HG03460 (cell line): Measurements from ENCODE around the gene BTF3.
"Not testable (repeated sequence)": the region's sequence is repeated elsewhere in the genome, so short reads cannot be mapped to it uniquely, and the experiment has no call there.

ENCODE experiments used
- ATAC-seq: cut with Tn5 transposase; IDR thresholded peaks from one replicate; pipeline ENCODE4 v1.9.1; 2021; ENCODE audit not compliant: unreplicated experiment

BTF3 gene

DNA sequence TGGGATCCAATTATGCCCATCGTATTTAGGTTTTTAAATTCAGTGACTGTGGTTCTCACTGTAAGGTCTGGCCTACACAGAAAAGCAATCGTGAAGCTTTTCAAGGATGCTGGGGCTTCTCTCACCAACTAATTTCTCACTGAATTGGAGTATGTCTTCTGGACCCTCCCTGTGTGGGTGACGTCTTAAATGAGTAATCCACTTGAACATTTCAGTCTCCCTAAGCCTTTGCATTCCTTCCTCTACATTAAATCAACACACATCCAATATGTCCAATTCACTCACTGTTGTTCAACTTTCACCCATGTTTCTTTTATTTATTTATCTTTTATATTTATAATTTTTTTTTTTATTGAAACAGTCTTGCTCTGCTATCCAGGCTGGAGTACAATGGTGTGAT, 12.5 kb upstream of the BTF3 start:
- no peak for ATAC-seq

GRCh38 chr5:73486119-73486899, 11.9 kb upstream of the BTF3 start:
- ATAC-seq: no peak

- not testable (repeated sequence) for ATAC-seq
Measured at GRCh38 chr5:73487257-73487656, 11.0 kb upstream of the BTF3 start.

DNA sequence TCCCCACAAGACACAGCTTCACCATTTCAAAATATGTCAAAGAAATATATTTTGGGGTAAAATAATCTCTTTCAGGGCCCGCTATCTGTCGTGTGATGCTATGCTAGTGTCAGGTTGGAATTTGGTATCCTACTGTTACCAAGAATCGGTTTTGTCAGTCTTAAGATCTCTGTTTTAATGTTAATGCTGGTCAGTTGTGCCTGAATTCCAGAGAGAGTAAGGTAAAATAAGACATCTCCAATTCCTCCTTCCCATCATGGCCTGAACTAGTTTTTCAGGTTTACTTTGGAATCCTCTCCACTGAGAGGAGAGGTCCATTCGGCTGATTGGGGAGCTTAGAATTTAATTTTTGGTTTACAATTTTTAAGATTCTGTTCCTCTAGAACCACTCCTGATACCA, 10.4 kb upstream of the BTF3 start:
- ATAC-seq: no peak

GRCh38 chr5:73488806-73489205, 9.4 kb upstream of the BTF3 start:
- no peak for ATAC-seq

GRCh38 chr5:73490088-73490487, 8.2 kb upstream of the BTF3 start:
- no peak for ATAC-seq

- no peak for ATAC-seq
Measured at GRCh38 chr5:73491155-73491554, 7.1 kb upstream of the BTF3 start.

DNA sequence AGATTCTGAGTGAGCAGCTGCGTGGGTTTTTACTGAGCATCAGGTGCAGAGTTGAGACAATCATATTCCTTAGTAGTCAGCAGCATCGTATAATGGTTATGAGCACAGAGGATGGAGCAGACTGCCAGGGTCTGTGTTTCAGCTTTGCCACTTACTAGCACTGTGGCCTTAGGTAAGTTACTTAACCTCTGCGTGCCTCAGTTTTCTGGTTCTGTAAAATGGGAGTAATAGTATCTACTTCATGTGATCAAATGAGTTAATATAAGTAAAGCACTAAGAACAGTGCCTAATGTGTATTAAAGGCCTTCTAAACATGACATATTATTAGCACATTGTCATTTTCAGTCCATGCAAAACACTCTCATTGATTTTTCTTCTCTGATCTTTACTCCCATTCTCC, 4.8 kb upstream of the BTF3 start:
- ATAC-seq: no peak

GRCh38 chr5:73494721-73495120, 3.5 kb upstream of the BTF3 start:
- ATAC-seq: no peak

- ATAC-seq: no peak
Measured at GRCh38 chr5:73495772-73496335, 2.4 kb upstream of the BTF3 start.

DNA sequence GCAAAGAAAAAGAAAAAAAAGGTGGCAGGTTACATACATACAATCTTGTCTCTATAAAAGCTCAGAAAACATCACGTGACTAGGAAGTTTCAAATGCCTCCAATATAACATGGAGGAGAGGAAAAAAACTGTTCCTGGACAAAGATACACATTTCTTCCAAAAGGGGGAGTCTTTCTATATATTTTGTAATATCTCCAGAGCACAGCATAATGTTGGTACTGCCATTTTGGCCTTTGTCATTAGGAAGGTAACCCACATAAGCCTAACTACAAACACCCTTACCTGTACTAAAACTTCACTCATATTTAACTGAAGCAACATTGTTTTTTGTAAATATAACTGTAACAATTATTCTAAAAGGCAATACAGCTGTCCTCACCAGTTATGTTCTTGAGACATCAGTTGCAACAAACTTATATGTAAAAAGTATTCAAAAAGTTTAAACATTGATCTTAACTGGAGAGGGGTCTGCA, 1.2 kb upstream of the BTF3 start:
- ATAC-seq: no peak

GRCh38 chr5:73497497-73498056, 665 bp upstream of the BTF3 start:
- no peak for ATAC-seq

GRCh38 chr5:73499187-73499586, 945 bp downstream of the BTF3 start:
- ATAC-seq: no peak

GRCh38 chr5:73499756-73500155, 1.5 kb downstream of the BTF3 start:
- ATAC-seq: no peak

DNA sequence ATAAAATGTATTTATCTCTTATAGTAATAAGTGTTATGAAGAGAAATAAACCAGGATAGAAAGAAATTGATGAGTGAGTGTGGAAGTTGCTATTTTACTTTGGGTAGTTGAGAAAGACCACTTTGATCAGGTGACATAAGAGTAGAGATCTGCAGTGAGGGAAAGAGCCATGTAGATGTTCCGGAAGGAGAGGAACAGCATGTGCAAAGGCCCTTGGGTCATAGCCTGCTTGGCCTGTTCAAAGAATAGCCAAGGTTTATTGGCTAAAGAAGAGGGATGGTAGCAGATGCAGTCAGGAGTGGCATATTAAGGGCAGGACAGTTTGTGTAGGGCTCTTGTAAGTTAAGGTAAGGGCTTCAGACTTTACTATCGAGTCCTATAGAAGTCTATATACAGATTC, 3.2 kb downstream of the BTF3 start:
- ATAC-seq: no peak

DNA sequence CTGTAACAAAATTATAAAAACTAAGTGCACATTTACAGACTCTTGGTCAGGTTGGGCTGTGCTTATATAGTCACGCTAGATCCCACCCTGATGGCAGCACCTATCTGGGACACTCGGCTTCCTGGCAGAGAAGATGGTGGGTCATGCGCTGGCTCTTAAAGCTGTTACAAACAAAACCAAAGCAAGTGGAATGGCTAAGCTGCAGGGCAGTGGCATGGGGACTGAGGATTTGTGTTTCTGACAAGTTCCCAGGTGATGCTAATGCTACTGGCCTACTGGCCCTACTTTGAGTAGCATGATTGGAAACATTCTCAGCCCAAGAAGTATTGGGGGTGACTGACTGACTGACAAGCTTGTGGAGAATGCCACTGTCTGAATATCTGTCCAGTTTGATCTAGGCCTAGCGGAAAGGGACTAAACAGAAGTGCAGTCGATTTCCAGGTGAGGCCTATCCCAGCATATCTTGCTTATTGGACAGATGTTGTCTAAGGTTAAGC, 8.3 kb downstream of the BTF3 start:
- no peak for ATAC-seq

DNA sequence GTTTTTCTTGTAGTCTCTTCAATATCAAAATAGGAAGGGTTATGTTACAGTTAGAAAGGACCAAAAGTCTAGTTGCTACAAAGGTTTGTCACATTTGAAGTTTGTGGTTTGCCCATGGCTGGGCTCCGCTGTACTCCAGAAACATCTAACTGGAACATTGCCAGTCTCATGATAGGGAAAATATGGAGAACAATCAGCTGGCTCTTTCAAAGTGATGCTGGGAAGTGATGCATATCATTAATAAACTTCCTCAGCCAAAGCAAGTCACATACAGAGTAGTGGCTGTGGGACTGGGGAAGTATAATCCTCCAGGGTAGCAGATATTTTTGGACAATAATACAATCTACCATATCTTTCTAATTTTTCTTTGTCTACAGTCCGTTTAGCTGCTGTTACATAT, 8.8 kb downstream of the BTF3 start:
- ATAC-seq: no peak

GRCh38 chr5:73508521-73508920, 10.3 kb downstream of the BTF3 start:
- ATAC-seq: not testable (repeated sequence)

DNA sequence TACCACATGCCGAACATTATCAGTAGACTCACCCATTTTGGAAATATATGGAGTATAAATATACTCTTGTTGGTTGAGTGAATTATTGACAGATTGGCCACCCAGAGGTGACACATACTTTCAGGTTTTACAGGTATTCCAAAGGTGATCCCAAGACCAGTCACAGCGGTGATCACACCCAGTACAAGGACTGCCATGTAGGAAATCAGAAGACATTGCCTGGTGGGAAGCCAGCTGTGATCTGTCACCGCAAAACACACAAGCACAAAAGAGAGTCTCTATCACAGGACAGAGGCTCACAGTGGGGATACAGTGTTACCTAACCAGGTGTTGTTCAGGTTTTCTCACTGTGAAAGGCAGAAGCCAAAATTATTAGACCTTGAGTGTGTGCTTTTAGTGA, 15.8 kb downstream of the BTF3 start:
- no peak for ATAC-seq

DNA sequence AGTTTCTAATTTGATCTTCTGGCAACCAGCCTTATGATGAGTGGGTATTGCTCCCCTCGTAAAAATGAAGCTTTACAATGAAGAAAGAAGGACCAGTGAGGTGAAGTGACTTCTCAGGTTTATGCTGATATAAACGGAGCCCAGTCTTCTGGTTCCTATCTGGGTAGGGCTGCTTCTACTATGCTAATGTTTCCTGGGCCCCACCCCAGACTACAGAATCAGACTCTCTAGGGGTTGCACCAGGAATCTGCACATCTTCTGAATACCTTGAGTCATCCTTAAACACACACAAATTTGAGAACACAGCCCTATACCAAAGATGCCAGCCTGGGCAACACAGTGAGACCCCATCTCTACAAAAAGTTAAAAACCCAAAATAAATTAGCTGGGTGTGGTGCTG, 16.2 kb downstream of the BTF3 start:
- no peak for ATAC-seq

DNA sequence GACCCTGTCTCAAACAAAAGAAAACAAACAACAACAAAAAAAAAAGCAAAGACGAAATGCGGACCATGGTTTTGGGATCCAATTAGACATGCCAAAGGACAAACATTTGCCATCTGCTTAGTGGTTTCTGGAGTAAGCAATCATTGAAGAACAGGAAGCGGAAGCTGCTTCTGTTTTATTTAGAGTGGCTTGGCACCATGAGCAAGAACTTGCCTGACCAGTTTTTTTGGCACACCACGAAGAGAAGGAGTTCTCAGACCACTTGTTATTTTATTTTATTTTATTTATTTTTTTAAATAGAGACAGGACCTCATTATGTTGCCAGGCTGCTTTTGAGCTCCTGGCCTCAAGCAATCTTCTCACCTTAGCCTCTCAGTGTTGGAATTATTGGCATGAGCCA, 17.0 kb downstream of the BTF3 start:
- no peak for ATAC-seq

- peak; percentile 99 for ATAC-seq
Measured at GRCh38 chr5:73519531-73520283, 21.5 kb downstream of the BTF3 start.
